HepG2 (cell line): Measurements from ENCODE around the gene SYT8. TPM values are rescaled to one million over a fixed set of nuclear protein-coding genes. Genes with fewer than 3 reads are reported as not detected.

Experiments used
- ELF1 ChIP-seq: sonication (generic); formaldehyde crosslinking; IDR thresholded peaks from 2 replicates; pipeline ENCODE4 v1.4.0; 2020; ENCODE audit warnings: missing genetic modification reagents
- KAT7 ChIP-seq: IDR thresholded peaks from 2 replicates; pipeline ENCODE4 v1.6.1; 2018; ENCODE audit warnings: borderline replicate concordance, missing compliant biosample characterization
- PHF20 ChIP-seq: sonication (generic); formaldehyde crosslinking; IDR thresholded peaks from 2 replicates; pipeline ENCODE4 v1.5.0; 2020; ENCODE audit warnings: mild to moderate bottlenecking, missing genetic modification reagents
- PPARG ChIP-seq: conservative IDR thresholded peaks from 2 replicates; pipeline ENCODE4 v1.6.1; 2016; ENCODE audit warnings: missing biosample characterization, missing genetic modification reagents
- SALL2 ChIP-seq: sonication (generic); formaldehyde crosslinking; IDR thresholded peaks from 2 replicates; pipeline ENCODE4 v1.8.1; 2023; ENCODE audit warnings: mild to moderate bottlenecking, missing genetic modification reagents, inconsistent platforms
- SOX13 ChIP-seq, 3 experiments: fragments of 450-650 bp in 1 of 3; sonication (generic) in 1 of 3; formaldehyde crosslinking in 1 of 3; IDR thresholded peaks in 2 of 3; conservative IDR thresholded peaks in 1 of 3; 2 replicates each; pipeline versions ENCODE4 v1.5.0 to v1.6.1; 2016 to 2020; ENCODE audit warnings: antibody characterized with exemption in 1 of 3, mild to moderate bottlenecking in 1 of 3, missing compliant biosample characterization in 1 of 3, missing genetic modification reagents in 1 of 3, moderate library complexity in 1 of 3
- SP5 ChIP-seq: IDR thresholded peaks from 2 replicates; pipeline ENCODE4 v1.6.1; 2016; ENCODE audit warnings: low read depth, borderline replicate concordance
- STAG1 ChIP-seq: sonication (generic); formaldehyde crosslinking; IDR thresholded peaks from 2 replicates; pipeline ENCODE4 v1.4.0; 2020; ENCODE audit warnings: missing genetic modification reagents
- ZC3H4 ChIP-seq: sonication (generic); formaldehyde crosslinking; IDR thresholded peaks from 2 replicates; pipeline ENCODE4 v1.4.0; 2020; ENCODE audit warnings: missing genetic modification reagents, borderline replicate concordance
- ZMYM2 ChIP-seq: sonication (generic); formaldehyde crosslinking; IDR thresholded peaks from 2 replicates; pipeline ENCODE4 v1.8.0; 2022; ENCODE audit warnings: mild to moderate bottlenecking, missing genetic modification reagents
- ZNF121 ChIP-seq: sonication (generic); formaldehyde crosslinking; IDR thresholded peaks from 2 replicates; pipeline ENCODE4 v1.5.0; 2020; ENCODE audit warnings: mild to moderate bottlenecking, missing genetic modification reagents
- ZNF256 ChIP-seq: sonication (generic); formaldehyde crosslinking; conservative IDR thresholded peaks from 2 replicates; pipeline ENCODE4 v1.4.0; 2020; ENCODE audit warnings: missing genetic modification reagents
- ZNF34 ChIP-seq: sonication (generic); formaldehyde crosslinking; IDR thresholded peaks from 2 replicates; pipeline ENCODE4 v1.4.0; 2020; ENCODE audit warnings: mild to moderate bottlenecking, missing genetic modification reagents, borderline replicate concordance
- ZNF552 ChIP-seq: sonication (generic); formaldehyde crosslinking; IDR thresholded peaks from 2 replicates; pipeline ENCODE4 v1.9.0; 2022; ENCODE audit warnings: missing genetic modification reagents, mild to moderate bottlenecking, borderline replicate concordance
- ZNF629 ChIP-seq: sonication (generic); formaldehyde crosslinking; conservative IDR thresholded peaks from 2 replicates; pipeline ENCODE4 v1.5.0; 2020; ENCODE audit warnings: missing genetic modification reagents
- ZNF788 ChIP-seq: sonication (generic); formaldehyde crosslinking; IDR thresholded peaks from 2 replicates; pipeline ENCODE4 v1.5.0; 2020; ENCODE audit warnings: mild to moderate bottlenecking, missing genetic modification reagents, borderline replicate concordance
- polyA plus RNA-seq, 8 experiments: library from polyadenylated mRNA; depleted of rRNA in 3 of 8; stranded (reverse) in 7 of 8; unstranded in 1 of 8; fragments of >200 nt; fragmentation: Illumina TruSeq in 4 of 8; extraction: Trizol in 4 of 8; gene quantifications; 2 replicates each; pipeline versions ENCODE4 v1.2.1 to v1.2.3, GENCODE V29; 2011 to 2016; ENCODE audit warnings: low read depth in 4 of 8, missing spikeins in 1 of 8, mixed read lengths in 1 of 8; ENCODE audit not compliant: insufficient read depth in 1 of 8
- total RNA-seq, 5 experiments: library from RNA; depleted of rRNA; stranded (reverse); fragments of >200 nt; fragmentation: Illumina TruSeq; extraction: Trizol; gene quantifications; 2 replicates each; pipeline ENCODE4 v1.2.3, GENCODE V29; 2016; ENCODE audit warnings: low read depth in 1 of 5
- TF ChIP-seq, protein P1 (sequence below): sonication (generic); formaldehyde crosslinking; IDR thresholded peaks from 2 replicates; pipeline ENCODE4 v1.4.0; 2020; ENCODE audit warnings: missing genetic modification reagents, borderline replicate concordance
- TF ChIP-seq, protein P2 (sequence below): sonication (generic); formaldehyde crosslinking; IDR thresholded peaks from 2 replicates; pipeline ENCODE4 v1.5.0; 2020; ENCODE audit warnings: missing genetic modification reagents
- TF ChIP-seq, protein P3 (sequence below): sonication (generic); formaldehyde crosslinking; IDR thresholded peaks from 2 replicates; pipeline ENCODE4 v1.5.0; 2020; ENCODE audit warnings: missing genetic modification reagents
- TF ChIP-seq, protein P4 (sequence below): sonication (generic); formaldehyde crosslinking; IDR thresholded peaks from 2 replicates; pipeline ENCODE4 v1.9.0; 2021; ENCODE audit warnings: missing genetic modification reagents, borderline replicate concordance

The SYT8 gene
- total and polyA plus RNA-seq, 2 of the 13 experiments (the other 11 are each of a cell fraction or from before 2014, with no cell fraction given) = 0.60 to 2.3 TPM

GRCh38 chr11:1825039-1825740 is 9.6 kb upstream of the SYT8 start (continued):
- TF ChIP-seq, protein P1, sequence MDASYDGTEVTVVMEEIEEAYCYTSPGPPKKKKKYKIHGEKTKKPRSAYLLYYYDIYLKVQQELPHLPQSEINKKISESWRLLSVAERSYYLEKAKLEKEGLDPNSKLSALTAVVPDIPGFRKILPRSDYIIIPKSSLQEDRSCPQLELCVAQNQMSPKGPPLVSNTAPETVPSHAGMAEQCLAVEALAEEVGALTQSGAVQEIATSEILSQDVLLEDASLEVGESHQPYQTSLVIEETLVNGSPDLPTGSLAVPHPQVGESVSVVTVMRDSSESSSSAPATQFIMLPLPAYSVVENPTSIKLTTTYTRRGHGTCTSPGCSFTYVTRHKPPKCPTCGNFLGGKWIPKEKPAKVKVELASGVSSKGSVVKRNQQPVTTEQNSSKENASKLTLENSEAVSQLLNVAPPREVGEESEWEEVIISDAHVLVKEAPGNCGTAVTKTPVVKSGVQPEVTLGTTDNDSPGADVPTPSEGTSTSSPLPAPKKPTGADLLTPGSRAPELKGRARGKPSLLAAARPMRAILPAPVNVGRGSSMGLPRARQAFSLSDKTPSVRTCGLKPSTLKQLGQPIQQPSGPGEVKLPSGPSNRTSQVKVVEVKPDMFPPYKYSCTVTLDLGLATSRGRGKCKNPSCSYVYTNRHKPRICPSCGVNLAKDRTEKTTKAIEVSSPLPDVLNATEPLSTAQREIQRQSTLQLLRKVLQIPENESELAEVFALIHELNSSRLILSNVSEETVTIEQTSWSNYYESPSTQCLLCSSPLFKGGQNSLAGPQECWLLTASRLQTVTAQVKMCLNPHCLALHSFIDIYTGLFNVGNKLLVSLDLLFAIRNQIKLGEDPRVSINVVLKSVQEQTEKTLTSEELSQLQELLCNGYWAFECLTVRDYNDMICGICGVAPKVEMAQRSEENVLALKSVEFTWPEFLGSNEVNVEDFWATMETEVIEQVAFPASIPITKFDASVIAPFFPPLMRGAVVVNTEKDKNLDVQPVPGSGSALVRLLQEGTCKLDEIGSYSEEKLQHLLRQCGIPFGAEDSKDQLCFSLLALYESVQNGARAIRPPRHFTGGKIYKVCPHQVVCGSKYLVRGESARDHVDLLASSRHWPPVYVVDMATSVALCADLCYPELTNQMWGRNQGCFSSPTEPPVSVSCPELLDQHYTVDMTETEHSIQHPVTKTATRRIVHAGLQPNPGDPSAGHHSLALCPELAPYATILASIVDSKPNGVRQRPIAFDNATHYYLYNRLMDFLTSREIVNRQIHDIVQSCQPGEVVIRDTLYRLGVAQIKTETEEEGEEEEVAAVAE (CRISPR knock-in tag) = peak; percentile 33; the same call in 1 of the 2 replicates
- no peak for TF ChIP-seq SOX13 (IDR thresholded peaks at IDR 0.05)
- no peak for TF ChIP-seq SOX13 (CRISPR knock-in tag; conservative IDR thresholded peaks at IDR 0.05 in 1 of 2, IDR thresholded peaks at IDR 0.05 in 1 of 2)
- TF ChIP-seq ZNF788 (CRISPR knock-in tag) = peak; percentile 91; the same call in 1 of the 2 replicates
- TF ChIP-seq ELF1 (CRISPR knock-in tag) = peak; percentile 52; the same call in 1 of the 2 replicates
- TF ChIP-seq, protein P2, sequence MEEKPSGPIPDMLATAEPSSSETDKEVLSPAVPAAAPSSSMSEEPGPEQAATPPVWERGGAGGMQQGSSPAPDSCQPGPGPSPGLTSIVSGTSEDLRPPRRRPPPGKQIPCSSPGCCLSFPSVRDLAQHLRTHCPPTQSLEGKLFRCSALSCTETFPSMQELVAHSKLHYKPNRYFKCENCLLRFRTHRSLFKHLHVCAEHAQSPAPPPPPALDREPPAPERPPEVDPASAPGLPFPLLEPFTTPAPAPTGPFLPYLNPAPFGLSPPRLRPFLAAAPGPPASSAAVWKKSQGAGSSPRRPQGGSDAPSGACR (CRISPR knock-in tag) = no peak
- TF ChIP-seq SALL2 (CRISPR knock-in tag) = peak; percentile 59; the same call in 1 of the 2 replicates
- TF ChIP-seq PPARG = peak; percentile 56; the same call in 1 of the 2 replicates
- TF ChIP-seq ZNF629 (CRISPR knock-in tag) = 0 out of 2 replicates have a peak, but pooled peaks have one; percentile 28
- TF ChIP-seq, protein P3, sequence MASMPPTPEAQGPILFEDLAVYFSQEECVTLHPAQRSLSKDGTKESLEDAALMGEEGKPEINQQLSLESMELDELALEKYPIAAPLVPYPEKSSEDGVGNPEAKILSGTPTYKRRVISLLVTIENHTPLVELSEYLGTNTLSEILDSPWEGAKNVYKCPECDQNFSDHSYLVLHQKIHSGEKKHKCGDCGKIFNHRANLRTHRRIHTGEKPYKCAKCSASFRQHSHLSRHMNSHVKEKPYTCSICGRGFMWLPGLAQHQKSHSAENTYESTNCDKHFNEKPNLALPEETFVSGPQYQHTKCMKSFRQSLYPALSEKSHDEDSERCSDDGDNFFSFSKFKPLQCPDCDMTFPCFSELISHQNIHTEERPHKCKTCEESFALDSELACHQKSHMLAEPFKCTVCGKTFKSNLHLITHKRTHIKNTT (CRISPR knock-in tag) = no peak
- peak; percentile 33; the same call in 1 of the 2 replicates for TF ChIP-seq SP5 (CRISPR knock-in tag)
- TF ChIP-seq STAG1 (CRISPR knock-in tag) = peak; percentile 91
- TF ChIP-seq ZMYM2 (CRISPR knock-in tag) = no peak
- TF ChIP-seq, protein P4, sequence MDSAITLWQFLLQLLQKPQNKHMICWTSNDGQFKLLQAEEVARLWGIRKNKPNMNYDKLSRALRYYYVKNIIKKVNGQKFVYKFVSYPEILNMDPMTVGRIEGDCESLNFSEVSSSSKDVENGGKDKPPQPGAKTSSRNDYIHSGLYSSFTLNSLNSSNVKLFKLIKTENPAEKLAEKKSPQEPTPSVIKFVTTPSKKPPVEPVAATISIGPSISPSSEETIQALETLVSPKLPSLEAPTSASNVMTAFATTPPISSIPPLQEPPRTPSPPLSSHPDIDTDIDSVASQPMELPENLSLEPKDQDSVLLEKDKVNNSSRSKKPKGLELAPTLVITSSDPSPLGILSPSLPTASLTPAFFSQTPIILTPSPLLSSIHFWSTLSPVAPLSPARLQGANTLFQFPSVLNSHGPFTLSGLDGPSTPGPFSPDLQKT (CRISPR knock-in tag) = no peak
- TF ChIP-seq ZC3H4 (CRISPR knock-in tag) = no peak
- TF ChIP-seq ZNF121 (CRISPR knock-in tag) = peak; percentile 78
- TF ChIP-seq ZNF552 (CRISPR knock-in tag) = no peak
- no peak for TF ChIP-seq ZNF34 (CRISPR knock-in tag)
- TF ChIP-seq KAT7 (CRISPR knock-in tag) = peak; percentile 76; the same call in 1 of the 2 replicates
- TF ChIP-seq ZNF256 (CRISPR knock-in tag) = 0 out of 2 replicates have a peak, but pooled peaks have one; percentile 35
- TF ChIP-seq PHF20 (CRISPR knock-in tag) = no peak
